GM21528 (cell line): ENCODE results near the gene MYH7.
"Not testable (repeated sequence)": the region's sequence is repeated elsewhere in the genome, so short reads cannot be mapped to it uniquely, and the experiment has no call there.

Experiments used
- ATAC-seq: cut with Tn5 transposase; IDR thresholded peaks from one replicate; pipeline ENCODE4 v1.9.1; 2021; ENCODE audit warnings: mild to moderate bottlenecking, moderate library complexity; ENCODE audit not compliant: unreplicated experiment, low FRiP score

The MYH7 gene

DNA sequence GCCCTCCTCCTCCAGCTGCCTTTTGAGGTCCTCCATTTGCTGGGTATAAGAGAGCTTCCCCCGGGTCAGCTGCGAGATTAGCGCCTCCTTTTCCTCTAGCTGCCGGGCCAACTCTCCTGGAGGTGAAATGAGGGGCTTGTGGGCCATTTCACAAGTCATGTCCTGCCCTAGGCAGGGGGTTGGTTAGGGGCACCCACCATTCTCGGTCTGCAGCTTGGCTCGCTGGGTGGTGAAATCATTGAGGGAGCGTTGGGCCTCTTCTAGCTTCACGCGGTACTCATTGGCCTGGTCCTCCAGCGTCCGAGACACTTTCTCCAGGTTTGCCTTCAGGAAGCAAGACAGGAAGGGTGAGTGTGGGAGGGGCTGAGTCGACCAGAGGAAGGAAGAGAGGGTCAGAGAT is 46.1 kb downstream of the MYH7 start:
- ATAC-seq, result no peak

DNA sequence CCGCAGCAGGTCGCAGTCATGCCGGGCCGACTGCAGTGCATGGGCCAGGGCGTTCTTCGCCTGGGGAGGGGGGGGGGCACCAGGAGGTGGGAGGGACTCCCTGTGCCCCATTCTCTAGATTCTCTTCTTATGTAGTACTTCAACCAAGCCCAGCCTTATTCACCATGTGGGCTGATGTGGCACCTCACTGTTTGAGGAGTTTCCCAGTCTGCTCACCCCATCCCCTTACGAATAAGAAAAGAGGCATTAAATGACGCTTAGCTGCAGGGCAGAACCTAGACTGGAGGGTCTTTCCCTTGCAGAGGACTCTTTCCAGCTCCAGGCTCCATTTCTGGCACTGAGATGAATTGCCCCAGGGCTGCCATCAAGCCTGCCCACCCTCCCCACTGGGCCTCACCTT is 46.5 kb downstream of the MYH7 start:
- ATAC-seq, result no peak

DNA sequence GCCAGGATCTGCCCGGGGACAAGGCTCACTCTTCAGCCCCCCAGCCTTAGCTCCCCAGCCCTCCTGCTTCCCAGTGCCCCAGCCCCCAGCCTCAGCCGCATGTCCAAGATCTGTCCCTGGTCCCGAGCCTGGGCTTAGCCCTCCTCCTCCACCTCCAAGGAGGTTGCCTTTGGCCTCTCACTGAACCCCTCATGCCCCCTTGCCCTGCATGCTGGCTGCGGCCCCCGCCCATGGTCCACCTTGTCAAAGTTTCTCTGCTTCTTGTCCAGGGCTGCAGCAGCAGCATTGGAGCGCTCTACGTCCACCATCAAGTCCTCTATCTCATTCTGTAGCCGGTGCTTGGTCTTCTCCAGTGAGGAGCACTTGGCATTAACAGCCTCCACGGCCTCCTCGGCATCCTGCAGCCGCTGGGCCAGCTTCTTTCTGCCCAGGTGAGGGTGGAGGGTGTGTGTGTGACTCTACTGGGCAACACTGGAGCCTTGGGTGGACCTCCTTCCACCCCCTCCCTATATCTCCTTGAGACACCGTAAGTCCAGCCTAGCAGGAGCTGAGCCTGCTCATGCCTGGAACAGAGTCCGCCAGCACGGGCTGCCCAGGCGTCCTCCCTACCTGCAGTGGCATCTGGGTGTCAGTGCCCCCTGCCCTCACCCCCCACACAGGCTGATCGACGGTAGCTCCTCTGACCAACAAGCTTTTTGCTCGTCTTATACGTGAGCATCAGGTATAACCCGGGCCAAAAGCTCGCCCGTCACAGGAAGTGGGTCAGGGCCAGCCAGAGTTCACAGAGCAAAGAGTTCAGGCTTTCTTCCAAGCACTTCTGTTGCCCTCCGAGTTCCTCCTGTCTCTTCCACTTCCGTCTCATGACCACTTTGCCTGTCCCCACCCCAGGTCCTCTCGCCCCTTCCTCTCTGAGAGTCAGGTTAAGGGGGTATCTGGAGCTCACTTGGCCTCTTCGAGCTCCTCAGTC is 47.3 kb downstream of the MYH7 start:
- ATAC-seq, result no peak

DNA sequence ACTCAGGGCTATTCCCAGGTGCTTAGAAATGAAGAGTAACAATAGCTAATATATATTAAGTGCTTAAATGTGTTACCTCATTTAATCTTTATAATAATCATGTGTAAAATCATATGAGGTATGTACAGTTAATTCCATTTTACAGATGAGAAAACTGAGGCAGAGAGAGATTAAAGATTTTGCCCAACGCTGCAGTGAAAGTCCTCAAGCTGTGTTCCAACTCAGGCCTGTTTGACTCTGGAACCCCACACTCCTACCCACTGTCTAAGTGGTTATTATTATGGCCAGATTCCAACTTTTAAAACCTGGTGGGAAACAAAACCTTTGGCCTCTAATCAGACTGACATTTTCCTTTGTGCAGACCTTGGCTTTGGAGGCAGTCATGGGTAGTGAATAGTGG is 48.5 kb downstream of the MYH7 start:
- no peak for ATAC-seq

DNA sequence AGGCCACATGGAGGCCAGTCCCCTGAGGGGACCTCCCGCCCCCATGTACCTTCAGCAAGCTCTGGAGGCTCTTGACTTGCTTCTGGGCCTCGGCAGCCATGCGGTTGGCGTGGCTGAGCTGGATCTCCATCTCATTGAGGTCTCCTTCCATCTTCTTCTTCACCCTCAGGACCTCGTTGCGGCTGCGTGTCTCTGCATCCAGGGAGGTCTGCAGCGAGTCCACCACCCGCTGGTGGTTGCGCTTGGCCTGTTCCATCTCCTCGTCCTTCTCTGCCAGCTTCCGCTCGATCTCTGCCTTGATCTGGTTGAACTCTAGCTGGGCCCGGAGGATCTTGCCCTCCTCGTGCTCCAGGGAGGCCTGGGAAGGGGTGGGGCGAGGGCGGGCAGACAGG is 49.2 kb downstream of the MYH7 start:
- ATAC-seq, result not testable (repeated sequence)

DNA sequence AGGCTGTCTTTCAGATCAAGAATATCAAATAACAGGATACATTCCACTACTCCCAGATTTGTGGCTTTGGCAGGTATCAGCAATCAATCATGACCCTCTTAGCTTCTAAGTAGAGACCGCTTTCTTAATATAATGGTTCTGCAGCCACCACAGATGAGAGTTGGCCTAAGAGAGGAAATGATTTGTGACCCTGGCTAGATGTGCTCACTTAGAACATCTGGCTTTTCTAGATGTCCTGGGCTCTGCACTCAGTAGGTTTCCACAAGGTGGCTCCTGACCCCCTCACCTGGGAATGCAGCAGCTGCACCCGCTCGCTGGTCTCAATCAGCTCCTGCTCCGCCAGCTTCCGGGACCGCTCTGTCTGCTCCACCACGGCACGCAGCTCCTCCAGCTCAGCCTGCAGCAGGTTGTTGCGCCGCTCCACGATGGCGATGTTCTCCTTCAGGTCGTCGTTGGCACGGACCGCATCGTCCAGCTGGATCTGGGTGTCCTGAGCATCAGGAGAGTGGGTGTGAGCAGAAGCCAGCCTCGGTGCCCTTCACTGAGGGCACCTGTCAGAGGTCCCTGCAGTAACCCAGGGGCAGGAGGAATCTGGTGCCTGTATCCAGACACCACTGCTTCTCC is 49.7 kb downstream of the MYH7 start:
- no peak for ATAC-seq

DNA sequence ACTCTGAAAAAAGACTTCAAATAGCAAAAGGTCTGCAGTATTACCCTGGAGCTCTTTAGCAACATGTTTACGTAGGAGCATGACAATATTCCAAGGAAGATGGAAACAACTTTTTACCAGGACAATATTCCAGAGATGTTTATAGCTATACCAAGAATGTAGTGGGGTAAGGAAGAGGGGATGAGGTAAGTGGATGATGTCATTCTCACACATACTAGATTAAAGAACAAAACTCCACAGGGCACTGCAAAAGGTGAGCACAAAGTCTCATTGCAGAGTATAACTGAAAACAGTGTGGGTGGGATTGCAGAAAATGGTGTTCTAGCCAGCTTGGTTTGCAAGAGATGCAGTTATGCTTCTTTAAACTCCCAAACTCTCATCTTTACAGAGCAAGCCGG is 50.2 kb downstream of the MYH7 start:
- no peak for ATAC-seq

DNA sequence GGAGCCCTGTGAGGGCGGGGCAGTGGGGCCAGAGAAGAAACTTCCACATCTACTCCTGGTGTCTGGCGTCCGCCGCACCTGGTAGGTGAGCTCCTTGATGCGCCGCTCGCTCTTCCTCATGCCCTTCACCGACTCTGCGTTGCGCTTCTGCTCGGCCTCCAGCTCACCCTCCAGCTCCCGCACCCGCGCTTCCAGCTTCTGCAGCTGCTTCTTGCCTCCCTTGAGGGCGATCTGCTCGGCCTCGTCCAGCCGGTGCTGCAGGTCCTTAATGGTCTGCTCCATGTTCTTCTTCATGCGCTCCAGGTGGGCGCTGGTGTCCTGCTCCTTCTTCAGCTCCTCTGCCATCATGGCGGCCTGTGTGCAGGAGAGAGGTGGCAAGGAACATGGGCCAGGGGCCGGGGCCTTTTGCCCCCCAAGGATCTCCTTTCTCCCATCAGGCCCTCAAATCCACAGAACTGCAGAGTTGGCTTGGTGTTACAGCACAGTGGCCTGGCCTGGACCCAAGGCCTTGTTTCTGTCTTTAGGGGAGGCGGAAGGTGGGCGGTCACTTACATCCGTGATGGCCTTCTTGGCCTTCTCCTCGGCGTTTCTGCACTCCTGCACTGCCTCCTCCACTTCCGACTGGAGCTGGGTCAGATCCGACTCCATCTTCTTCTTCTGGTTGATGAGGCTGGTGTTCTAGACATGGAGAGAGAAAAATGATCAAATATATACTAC is 50.9 kb downstream of the MYH7 start:
- no peak for ATAC-seq

DNA sequence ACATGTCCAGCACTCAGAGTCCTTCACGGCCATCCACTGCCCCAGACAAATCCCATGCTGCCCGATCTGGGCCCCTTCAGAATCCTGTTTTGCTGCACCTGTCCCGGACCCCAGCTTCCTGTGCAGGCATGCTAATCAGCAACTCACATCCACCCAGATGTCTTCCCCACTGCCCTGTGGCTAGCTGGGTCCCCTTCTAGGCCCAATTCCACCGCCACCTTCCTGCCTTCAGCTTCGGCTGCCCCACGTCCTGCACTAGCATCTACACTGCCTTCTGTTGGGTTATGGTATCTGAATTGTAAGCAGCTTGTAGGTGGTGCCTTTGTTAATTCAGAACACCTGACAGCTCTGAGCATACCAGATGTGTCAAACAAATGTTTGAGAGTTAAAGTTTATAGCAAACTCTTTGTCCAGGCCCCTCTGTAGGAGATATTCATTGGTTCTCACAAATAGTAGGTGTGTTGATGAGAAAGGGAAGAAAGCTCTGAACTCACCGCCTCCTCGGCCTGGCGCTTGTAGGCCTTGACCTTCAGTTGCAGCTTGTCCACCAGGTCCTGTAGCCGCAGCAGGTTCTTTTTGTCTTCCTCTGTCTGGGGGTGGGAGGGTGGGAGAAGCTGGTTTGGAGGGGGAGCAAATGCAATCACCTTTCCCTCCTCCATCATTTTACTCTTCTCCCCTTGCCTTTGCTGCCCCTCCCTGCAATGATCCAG is 52.6 kb downstream of the MYH7 start:
- ATAC-seq, result no peak

DNA sequence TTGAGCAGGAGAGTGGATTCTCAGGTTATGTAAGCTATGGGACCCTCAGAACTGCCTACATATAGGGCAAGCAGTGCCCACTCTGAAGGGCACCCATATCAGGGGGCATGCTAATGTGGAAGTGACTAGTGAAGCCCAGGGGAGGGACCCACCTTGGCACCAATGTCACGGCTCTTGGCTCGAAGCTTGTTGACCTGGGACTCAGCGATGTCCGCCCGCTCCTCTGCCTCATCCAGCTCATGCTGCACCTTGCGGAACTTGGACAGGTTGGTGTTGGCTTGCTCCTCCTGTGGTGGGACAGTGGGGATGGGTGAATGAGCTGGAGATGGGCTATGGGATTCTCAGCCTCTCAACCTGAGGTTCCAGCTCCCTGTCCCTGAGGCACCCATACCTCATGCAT is 53.2 kb downstream of the MYH7 start:
- no peak for ATAC-seq

DNA sequence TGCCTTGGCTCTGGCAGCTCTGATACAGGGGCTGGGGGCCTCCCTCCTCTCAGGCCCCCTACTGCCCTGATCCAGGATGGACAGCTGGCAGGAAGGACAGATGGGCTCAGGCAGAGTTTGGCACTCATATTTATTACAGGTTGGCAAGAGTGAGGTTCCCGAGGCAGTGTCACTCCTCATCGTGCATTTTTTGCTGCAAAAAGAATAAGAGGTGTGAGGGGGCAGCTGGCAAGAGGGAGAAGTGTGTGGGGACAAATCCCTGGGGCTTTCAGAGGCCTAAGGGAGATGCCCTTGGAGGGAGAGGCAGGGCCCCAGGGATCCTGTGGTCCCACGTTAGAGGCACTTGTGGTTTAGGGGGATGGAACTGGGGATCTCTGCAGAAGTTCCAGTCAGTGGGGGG is 53.6 kb downstream of the MYH7 start:
- no peak for ATAC-seq

DNA sequence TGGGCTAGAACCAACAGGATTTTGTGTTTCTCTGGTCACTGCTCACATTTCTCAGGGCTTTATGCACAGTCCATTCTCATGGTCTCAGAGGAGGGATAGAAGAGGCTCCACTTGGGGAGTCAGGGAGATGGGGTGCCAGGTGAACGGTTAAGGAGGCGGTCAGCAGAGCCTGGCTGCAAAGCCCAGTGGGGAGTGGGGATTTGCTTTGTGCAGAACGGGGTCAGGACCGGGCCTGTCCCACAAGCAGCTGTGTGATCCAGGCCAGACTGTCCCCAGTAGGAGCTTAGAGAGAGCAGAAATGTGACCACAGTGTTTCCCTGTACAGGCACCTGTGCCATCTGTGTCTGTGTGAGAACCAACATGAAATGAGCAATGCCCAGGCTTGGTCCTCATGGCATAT is 54.5 kb downstream of the MYH7 start:
- ATAC-seq, result no peak

DNA sequence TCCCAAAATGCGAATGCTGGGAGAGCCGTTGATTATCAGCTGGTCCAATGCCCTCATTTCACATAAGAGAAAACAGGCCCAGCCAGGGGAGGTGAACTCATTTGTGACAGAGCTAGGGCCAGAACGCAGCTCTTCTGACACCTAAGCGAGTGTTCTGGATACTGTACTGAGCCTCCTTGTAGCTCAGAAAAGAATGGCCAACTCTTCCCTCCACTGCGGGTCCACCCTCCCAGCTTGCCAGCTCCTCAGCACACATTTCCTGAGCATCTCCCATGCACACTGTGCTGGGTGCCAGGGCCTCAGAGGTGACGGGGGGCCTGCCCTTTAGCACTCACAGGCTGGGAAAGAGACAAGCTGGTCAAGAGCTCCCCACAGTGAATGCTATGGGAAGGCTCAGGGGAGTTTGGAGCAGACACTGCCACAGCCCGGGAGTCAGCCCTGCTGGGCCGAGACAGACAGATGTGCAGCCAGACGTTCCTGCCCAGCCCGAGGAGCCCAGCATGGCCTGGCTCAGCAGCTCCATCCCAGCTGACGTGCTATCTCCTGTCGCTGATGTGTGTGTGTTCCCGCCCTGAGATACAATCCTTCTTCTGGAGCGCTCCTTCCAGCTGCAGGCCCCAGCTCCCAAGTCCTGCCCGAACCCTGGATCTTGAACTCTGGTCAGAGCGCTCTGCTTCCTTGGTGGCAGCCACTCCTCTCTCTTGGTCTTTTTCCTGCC is 55.1 kb downstream of the MYH7 start:
- no peak for ATAC-seq

DNA sequence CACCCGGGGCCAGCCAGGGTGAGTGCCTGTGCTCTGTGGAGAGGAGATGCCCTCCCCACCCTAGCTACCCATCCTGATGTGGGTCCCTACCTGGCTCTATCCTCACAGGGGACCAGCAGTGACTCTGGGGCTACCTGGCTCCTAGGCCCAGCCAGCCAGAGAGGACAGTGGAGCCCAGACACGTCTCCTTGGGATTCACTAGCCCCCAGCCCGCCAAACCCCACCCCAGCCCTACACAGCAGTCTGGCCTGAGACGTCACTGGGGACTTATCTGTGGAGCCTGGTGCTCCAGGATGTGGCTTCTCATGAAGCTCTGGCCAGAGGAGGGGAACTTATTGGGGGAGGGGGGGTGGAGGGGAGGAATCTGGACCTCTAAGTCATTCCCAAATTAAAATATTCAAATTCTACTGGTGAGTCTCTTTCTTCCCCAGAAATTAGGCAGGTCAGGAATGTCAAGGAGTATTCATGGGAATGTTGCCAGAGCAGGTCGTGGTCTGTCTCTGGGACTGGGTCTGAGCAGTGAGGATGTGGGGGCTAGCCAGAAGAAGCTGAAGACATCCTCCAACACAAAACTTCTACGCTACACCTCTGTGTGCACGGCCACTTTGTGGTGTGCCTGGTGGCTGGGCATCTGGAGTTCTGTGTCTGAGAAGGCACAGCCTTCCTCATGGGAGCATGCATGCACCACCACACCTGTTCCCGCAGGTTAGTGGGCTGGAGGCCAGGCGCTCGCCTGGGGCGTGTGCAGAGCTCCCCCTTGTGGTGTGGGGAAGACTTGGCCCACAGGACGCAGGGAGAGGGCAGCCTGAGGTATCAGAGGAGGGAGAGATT is 55.9 kb downstream of the MYH7 start:
- ATAC-seq, result no peak

DNA sequence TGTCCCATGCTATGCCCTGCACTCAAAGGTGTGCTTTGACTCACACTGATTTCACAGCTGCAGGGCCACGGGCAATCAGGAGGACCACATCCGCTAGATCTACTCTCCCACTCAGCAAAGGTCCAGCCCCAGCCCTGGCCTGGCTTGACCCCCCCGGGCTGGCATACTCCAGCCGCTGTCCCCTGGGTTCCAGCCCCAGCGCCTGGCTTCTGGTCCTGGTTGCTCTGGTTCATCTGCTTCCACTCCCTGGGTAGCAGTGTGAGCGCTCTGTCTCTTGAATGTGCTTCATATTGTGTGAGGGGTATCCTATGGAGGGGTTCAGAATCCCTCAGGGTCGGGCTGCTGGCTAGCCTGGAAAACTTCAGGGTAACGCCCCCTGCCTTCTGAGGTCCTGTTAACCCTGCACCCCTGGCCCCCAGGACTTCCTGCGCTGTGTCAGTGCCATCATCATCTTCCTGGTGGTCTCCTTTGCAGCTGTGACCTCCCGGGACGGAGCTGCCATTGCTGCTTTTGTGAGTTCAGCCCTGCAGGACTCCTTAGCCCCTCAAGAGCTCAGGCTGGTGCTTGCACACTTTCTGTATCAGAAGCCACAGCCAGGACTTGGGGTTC is 56.7 kb downstream of the MYH7 start:
- no peak for ATAC-seq

DNA sequence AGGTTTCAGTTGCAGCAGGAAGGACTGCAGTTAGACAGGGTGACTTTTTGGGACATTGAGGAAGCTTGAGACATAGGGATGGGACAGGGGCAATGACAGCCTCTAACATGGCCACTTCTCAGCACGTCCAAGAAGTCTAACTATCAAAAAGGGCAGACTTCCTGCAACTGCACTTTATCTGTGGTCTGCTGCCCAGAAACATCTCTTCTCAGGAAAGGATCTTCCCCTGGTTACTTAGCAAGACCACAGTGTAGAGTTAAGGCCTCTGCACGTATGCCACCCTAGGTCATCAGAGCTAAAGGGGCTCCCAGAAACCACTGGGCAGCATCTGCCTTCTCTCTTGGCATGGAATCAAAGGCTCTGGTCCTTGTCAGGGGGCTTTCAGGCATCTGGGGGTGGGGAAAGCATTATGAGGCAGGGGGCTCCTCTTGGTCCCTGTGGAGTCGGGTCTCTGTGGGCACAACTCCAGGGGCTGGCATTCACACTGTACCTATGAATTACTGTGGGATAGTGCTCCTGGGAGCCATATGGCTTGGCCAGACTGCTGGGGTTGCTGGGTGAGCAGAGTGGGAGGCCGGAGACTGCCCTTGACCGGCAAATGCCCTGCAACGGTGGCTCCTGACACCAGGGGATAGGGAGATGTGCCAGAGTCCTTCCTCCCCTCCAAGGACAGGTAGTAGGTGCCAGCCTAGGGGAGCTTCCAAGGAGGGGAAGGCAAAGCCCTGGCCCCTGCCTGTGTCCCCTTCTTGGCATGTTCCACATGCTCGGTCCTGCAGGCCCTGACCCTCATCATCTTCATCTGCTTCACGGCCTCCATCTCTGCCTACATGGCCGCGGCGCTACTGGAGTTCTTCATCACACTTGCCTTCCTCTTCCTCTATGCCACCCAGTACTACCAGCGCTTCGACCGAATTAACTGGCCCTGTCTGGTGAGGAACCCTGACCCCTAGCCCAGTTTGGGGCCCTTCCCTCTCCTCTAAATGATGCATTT is 57.6 kb downstream of the MYH7 start:
- no peak for ATAC-seq

DNA sequence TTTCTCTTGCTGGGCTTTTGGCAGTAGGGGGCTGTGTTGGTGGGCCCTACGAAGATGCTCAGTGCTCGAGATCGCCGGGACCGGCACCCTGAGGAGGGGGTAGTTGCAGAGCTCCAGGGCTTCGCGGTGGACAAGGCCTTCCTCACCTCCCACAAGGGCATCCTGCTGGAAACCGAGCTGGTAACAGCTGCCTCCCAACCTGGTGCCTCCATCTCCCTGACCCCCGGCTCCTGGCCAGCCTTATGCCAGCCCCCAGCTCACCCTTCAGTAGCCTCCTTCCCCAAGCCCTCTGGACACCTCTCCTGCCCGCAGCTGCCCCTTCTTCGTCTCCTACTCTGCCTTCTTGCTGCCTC is 58.3 kb downstream of the MYH7 start:
- ATAC-seq, result no peak
